Measurements from ENCODE around the gene TXNRD1. TPM values are rescaled to one million over a fixed set of nuclear protein-coding genes. Genes with fewer than 3 reads are reported as not detected.
"Not testable (repeated sequence)": the region's sequence is repeated elsewhere in the genome, so short reads cannot be mapped to it uniquely, and the experiment has no call there.

Gene TXNRD1
- total RNA-seq, 1 donor from 2014 or later, result 105 TPM

- Mint-ChIP-seq H3K36me3 (ENCODE audit: low read depth, unreplicated experiment) (peaks cover 46% of the 10 kb centered on the region), H3K9me3 (ENCODE audit: unreplicated experiment) (no peaks in the 10 kb centered on the region), H3K27me3 (ENCODE audit: unreplicated experiment) (no peaks in the 10 kb centered on the region), H3K4me3 (ENCODE audit: unreplicated experiment) (no peak overlapping the region), H3K27ac (ENCODE audit: unreplicated experiment) (no peak overlapping the region), H3K4me1 (ENCODE audit: unreplicated experiment) (no peaks in the 10 kb centered on the region)
- no peak for DNase-seq (ENCODE audit: low spot score)
- TF ChIP-seq, protein P1, sequence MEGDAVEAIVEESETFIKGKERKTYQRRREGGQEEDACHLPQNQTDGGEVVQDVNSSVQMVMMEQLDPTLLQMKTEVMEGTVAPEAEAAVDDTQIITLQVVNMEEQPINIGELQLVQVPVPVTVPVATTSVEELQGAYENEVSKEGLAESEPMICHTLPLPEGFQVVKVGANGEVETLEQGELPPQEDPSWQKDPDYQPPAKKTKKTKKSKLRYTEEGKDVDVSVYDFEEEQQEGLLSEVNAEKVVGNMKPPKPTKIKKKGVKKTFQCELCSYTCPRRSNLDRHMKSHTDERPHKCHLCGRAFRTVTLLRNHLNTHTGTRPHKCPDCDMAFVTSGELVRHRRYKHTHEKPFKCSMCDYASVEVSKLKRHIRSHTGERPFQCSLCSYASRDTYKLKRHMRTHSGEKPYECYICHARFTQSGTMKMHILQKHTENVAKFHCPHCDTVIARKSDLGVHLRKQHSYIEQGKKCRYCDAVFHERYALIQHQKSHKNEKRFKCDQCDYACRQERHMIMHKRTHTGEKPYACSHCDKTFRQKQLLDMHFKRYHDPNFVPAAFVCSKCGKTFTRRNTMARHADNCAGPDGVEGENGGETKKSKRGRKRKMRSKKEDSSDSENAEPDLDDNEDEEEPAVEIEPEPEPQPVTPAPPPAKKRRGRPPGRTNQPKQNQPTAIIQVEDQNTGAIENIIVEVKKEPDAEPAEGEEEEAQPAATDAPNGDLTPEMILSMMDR (IDR thresholded peaks at IDR 0.05; ENCODE audit: unreplicated experiment), result no peak
Observed at GRCh38 chr12:104317538-104318210, 102.1 kb downstream of the TXNRD1 start.

- Mint-ChIP-seq H3K9me3 (ENCODE audit: unreplicated experiment) (no peaks in the 10 kb centered on the region), H3K36me3 (ENCODE audit: low read depth, unreplicated experiment) (peaks cover 41% of the 10 kb centered on the region), H3K27ac (ENCODE audit: unreplicated experiment) (no peak overlapping the region), H3K4me3 (ENCODE audit: unreplicated experiment) (no peak overlapping the region), H3K27me3 (ENCODE audit: unreplicated experiment) (no peaks in the 10 kb centered on the region), H3K4me1 (ENCODE audit: unreplicated experiment) (no peaks in the 10 kb centered on the region)
- TF ChIP-seq, protein P1 (IDR thresholded peaks at IDR 0.05; ENCODE audit: unreplicated experiment), result no peak
- no peak for DNase-seq (ENCODE audit: low spot score)
Observed at GRCh38 chr12:104319028-104319427, 103.4 kb downstream of the TXNRD1 start.

DNA sequence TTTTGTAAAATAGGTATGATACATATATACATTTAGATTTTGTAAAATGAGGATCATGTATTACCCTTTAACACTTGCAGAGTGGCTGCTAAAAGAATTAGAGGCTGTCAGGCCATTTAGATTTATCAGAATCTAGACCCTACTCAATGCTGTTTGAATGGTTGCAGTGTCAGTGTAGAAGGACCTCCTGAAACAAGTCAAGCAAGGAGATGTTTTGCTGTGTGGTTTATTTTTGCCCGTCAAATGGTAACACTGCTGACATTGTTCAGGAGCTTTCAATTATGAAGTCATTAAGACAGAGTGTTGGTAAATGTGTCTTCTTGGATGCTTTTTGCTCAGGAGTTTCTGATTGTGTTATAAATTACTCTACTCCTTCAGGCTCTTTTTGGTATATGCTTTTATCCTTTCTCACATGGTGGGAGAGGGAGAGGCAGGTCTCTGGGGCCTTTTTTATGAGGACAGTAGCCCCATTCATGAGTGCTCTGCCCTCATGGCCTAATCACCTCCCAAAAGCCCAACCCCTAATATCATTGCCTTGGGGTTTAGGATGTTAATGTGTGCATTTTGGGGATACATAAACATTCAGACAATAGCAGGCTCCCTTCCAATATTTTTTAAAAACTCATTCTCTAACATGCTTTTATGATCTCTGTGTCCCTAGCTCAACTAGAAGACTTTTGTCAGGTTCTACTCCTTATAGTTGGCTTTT lies 104.5 kb downstream of the TXNRD1 start:
- Mint-ChIP-seq H3K4me1 (ENCODE audit: unreplicated experiment) (no peaks in the 10 kb centered on the region), H3K27me3 (ENCODE audit: unreplicated experiment) (no peaks in the 10 kb centered on the region), H3K36me3 (ENCODE audit: low read depth, unreplicated experiment) (peaks cover 47% of the 10 kb centered on the region), H3K27ac (ENCODE audit: unreplicated experiment) (no peak overlapping the region), H3K9me3 (ENCODE audit: unreplicated experiment) (no peaks in the 10 kb centered on the region), H3K4me3 (ENCODE audit: unreplicated experiment) (no peak overlapping the region)
- TF ChIP-seq, protein P1 (IDR thresholded peaks at IDR 0.05; ENCODE audit: unreplicated experiment), result no peak
- no peak for DNase-seq (ENCODE audit: low spot score)

DNA sequence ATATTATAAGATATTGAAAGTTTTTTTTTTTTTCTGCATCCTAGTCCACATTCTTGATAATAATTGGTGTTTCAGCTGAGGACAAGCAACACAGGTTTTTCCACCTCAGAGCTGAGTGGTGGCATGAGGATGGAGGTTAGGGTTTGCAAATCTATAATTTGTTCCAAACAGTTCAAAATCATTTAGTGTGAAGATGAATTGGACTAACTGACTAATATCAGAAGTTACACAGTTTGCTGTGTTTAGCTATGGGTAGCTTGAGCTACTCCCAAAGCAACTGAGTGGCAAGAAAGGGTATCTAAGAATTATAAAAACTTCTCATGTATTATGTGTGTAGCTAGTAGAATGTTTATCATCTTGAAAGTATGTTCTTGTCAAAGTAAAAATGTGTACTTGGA lies 105.0 kb downstream of the TXNRD1 start:
- DNase-seq (ENCODE audit: low spot score), result no peak
- Mint-ChIP-seq H3K4me1 (ENCODE audit: unreplicated experiment) (no peaks in the 10 kb centered on the region), H3K27me3 (ENCODE audit: unreplicated experiment) (no peaks in the 10 kb centered on the region), H3K27ac (ENCODE audit: unreplicated experiment) (no peak overlapping the region), H3K36me3 (ENCODE audit: low read depth, unreplicated experiment) (peaks cover 43% of the 10 kb centered on the region), H3K4me3 (ENCODE audit: unreplicated experiment) (no peak overlapping the region), H3K9me3 (ENCODE audit: unreplicated experiment) (no peaks in the 10 kb centered on the region)
- TF ChIP-seq, protein P1 (IDR thresholded peaks at IDR 0.05; ENCODE audit: unreplicated experiment), result no peak

GRCh38 chr12:104321949-104322348 lies 106.4 kb downstream of the TXNRD1 start:
- Mint-ChIP-seq H3K4me1 (ENCODE audit: unreplicated experiment) (no peaks in the 10 kb centered on the region), H3K36me3 (ENCODE audit: low read depth, unreplicated experiment) (peaks cover 41% of the 10 kb centered on the region), H3K9me3 (ENCODE audit: unreplicated experiment) (no peaks in the 10 kb centered on the region), H3K27ac (ENCODE audit: unreplicated experiment) (no peak overlapping the region), H3K27me3 (ENCODE audit: unreplicated experiment) (no peaks in the 10 kb centered on the region), H3K4me3 (ENCODE audit: unreplicated experiment) (peak overlapping the region; percentile 45)
- TF ChIP-seq, protein P1 (IDR thresholded peaks at IDR 0.05; ENCODE audit: unreplicated experiment), result no peak
- no peak for DNase-seq (ENCODE audit: low spot score)

DNA sequence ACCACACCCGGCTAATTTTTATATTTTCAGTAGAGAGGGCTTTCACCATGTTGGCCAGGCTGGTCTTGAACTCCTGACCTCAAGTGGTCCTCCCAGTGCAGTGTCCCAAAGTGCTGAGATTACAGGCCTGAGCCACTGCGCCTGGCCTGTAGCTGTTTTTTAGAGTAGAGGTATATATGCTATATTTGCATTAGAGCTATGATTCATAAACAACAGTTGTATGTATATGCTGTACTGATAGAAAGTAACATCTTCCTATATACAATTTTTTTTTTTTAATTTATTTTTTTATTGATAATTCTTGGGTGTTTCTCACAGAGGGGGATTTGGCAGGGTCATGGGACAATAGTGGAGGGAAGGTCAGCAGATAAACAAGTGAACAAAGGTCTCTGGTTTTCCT lies 107.0 kb downstream of the TXNRD1 start:
- H3K4me3 Mint-ChIP-seq (ENCODE audit: unreplicated experiment); H3K4me1 Mint-ChIP-seq (ENCODE audit: unreplicated experiment); H3K27me3 Mint-ChIP-seq (ENCODE audit: unreplicated experiment); H3K9me3 Mint-ChIP-seq (ENCODE audit: unreplicated experiment); H3K27ac Mint-ChIP-seq (ENCODE audit: unreplicated experiment); DNase-seq (ENCODE audit: low spot score): not testable (repeated sequence)
- peaks cover 44% of the 10 kb centered on the region for H3K36me3 Mint-ChIP-seq (ENCODE audit: low read depth, unreplicated experiment)
